ENCODE measurements around the gene SLX4.

DNA sequence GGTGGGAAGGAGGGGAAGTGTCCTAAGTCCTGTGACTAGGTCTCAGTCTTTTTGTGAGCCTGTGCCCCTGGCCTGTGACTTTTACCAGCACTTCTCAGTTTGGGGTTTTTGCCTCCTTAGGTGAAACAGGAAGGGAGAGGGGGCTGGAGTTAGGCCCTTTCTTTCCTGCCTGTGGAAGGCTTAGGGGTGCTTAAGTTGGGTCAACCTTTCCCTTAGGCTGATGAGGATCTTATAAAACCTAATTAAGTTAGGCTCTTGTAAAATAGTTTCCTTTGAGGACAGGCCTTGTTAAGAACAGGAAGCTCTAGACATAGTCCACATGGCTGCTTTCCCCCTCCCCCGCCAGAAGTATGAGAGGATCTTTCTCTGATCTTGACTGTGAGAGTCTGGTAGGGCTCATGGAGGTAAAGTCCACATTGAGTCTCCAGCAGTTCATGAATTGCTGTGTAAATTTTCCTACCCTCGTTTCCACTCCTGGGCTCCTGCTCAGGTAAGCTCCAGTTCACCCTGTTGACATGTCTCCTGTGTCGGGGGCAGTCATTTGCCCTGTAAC is 26.0 kb upstream of the SLX4 start:
- TF ChIP-seq CTCF (IDR thresholded peaks at IDR 0.05) = no peak
- TF ChIP-seq EZH2 (IDR thresholded peaks at IDR 0.05; ENCODE audit: borderline replicate concordance, insufficient read depth, low read depth, low read length, poor library complexity, severe bottlenecking) = no peak
